GM18520 (cell line): ENCODE data around the gene POLR2J.
"Not testable (repeated sequence)": the region's sequence is repeated elsewhere in the genome, so short reads cannot be mapped to it uniquely, and the experiment has no call there.

ENCODE experiments used
- ATAC-seq: cut with Tn5 transposase; IDR thresholded peaks from one replicate; pipeline ENCODE4 v1.9.1; 2021; ENCODE audit not compliant: unreplicated experiment

POLR2J gene

DNA sequence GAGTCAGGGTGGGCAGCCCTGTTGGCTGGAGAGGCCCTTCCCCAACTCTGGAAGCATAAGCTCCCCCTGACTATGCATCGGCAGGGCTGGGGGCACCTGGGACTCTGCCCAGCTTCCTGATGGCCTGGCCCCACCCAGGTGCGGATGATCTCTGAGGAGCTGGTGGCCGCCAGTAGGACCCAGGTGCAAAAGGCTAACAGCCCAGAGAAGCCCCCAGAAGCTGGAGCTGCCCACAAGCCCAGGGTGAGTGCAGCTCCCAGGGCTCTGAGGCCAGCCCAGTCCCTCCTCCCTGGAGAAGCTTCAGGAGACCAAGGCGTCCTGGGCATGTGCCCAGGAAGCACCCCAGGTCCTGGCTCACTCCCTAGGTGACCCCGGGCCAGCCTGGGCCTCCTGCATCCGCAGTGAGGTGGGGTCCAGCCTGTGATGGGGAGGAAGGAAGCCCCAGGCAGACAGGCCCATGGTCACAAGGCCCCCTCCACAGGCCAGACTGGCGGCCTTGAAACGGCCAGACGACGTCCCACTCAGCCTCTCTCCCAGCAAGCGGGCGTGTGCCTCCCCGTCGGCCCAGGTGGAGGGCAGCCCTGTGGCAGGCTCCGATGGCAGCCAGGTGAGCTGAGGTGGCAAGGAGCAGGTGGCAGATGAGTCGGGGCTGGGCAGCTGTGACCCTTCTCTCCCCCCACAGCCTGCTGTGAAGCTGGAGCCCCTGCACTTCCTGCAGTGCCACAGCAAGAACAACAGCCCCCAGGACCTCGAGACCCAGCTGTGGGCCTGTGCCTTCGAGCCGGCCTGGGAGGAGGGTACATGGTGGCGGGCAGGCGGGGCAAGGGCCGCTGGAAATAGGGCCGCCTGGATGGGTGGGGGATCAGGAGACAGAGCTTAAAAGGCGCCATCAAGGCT is 10.9 kb downstream of the POLR2J start:
- no peak for ATAC-seq

DNA sequence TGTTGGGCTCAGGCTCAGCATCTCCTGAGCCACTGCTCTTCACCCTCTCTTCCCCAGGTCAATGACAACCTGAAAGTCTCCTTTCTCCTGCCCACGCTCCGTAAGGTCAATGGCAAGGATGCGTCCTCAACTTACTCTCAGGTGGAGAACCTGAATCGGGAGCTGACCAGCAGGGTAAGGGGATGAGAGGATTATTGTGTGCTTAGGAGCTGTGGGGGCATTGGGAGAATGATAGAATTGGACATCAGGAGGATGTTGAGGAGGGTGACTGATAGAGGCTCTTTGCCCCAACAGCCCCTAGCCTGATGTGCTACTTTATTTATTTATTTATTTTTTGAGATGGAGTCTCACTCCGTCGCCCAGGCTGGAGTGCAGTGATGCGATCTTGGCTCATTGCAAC is 12.6 kb downstream of the POLR2J start:
- ATAC-seq, result no peak

DNA sequence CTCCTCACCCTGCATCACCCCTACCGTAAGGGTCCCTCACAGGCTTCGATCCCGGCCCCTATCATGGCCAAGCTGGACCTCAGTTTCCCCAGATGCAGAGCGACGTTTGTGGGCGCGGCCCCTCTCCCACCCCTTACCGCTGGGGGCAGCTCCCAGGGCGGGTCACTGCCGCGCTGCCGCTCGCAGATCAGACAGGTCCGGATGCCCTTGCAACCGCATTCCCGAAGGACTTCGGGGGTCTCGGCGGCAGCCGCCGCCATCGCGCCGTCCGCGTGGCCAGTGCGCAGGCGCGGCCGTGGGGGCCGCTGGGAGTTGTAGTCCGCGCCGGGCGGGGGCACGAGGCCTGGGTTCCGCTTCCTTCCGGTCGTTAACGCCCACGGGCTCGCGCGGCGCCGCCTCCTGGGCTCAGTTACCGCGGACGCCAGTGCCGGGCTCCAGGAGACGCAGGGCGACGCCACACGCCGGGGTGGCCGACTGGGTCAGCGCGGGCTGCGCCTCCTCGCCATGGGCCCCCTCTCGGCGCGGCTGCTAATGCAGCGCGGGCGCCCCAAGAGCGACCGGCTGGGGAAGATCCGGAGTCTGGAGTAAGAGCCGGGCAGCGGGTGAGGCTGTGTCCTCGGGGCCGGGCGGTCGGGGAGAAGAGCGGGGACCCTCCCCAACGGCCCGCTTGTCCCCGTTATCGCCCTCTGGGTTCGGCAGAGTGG is 14.0 kb downstream of the POLR2J start, which contains the start of the genes ALKBH4 and LRWD1:
Gene ALKBH4 (minus strand): TSS at position 287 of the 704 bp plus-strand sequence. CDS start 27 bp downstream, at position 260.
Gene LRWD1 (plus strand): TSS at position 408 of the 704 bp plus-strand sequence. CDS start 97 bp downstream, at position 505.
- peak; percentile 92 for ATAC-seq

DNA sequence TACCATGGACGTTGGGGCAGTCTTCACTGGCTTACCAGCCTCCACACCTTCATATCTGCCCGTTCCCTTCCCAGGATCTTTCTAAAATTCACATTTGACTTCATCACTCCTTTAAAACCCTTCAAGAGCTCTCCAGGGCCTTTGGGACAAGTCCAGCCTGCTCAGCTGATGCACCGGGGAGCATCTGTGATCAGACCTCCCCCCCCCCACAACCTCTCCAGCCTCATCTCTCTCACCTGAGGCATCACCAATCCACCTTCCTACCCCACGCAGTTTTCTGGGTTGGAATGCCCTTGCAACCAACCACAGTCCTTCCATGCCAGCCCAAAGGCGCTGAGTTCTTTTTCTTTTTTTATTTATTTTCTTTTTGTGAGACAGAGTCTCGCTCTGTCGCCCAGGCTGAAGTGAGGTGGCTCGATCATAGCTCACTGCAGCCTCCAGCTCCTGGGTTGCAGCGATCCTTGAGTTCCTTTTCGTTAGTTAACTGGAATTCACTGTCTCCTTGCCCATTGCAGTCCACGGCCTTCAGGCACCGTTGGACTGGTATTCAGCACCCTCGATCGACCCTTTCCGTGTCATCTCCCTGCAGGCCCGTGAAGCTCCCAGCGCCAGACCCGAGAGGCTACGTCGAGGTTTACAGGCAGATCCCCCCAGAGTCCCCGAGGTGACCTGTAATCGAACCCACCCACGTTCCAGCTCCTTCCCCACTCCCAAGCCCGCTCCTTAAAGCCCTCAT is 14.7 kb downstream of the POLR2J start:
- ATAC-seq, result no peak

DNA sequence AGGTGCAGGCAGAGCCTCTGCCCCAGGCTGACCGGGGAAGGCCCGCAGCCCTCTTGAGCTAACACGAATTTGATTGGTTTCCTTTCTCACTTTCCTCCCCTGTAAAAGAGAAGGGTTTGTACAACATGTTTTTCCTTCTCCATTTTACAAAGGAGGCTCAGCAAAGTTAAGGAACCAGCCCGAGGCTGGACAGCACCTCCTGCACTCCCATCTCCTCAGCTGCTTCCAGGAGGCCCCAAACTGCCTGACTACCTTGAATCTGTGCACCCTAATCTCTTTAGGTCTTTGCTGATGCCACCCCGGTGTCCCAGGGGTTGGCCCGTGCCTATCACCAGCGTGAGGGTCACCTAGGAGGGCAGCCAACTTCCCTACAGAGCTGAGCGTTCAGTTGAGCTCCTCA is 18.3 kb downstream of the POLR2J start:
- ATAC-seq, result no peak

DNA sequence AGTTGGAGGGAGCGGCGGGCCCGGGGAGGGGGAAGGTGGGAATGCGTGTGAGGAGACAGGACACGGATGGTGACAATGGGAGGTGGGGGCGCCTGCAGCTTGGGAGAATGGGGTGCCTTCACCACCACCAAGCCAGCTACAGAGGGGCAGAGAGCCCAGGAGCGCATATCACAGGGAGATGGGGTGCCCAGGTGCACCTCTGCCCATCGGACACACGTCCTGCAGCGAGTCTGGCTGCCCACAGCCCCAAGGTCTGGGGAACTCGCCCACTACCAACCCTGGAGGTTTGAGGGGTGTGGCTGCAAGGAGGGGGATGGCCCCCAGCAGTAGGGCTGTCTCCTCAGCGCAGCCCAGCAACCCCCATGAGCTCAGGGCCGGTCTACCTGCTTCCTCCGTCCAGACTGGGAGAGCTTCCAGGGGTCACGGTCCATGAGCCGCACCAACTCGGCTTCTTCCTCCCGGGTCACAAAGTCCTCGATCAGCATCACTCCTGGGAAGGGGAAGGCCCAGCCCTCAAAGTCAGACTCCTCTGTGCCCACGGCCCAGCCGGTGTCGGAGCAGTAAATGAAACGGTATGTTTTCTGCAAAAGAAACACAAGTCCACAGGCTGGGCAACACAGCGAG is 19.4 kb downstream of the POLR2J start:
- no peak for ATAC-seq

DNA sequence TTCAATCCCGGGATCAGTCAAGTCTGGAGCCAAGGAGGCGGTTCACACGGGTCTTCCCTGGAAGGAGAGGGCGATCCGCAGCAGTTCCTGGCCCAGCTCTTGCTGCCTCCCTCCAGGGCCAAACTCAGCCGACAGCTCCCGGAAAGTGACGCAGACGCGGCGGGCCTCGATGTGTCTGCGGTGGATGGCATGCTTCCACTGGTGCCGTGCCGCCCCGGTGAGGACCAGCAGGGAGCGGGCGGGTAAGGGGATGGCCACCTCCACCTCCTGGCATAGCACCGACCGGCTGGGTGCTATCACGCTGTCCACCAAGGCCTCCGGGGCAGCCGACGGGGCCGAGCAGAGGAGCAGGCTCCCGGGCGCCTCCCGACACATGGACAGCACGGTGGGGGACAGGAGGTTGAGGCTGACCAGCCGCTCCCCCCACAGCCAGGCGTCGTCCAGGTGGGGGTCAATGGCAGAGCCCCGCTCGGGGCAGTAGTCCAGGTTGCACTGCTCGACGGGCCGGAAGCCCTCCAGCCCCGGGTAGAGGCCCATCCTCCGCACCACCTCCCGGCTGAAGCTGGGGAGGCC is 21.3 kb downstream of the POLR2J start:
- ATAC-seq, result no peak

DNA sequence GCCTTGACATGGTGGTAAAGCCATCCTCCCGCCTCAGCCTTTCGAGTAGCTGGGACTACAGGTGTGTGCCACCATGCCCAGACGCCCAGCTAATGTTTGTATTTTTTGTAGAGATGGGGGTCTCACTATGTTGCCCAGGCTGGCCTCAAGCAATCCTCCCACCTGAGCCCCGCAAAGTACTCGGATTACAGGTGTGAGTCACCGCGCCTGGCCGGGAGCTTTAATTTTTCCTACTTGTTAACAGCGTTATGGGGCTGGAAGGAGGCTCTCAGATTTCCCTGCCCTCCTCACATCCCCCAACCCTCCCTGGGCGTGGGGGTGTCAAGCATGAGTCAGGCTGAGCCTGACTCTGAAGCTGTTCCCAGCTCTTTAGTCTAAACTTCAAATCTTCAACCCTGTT is 22.4 kb downstream of the POLR2J start:
- no peak for ATAC-seq

DNA sequence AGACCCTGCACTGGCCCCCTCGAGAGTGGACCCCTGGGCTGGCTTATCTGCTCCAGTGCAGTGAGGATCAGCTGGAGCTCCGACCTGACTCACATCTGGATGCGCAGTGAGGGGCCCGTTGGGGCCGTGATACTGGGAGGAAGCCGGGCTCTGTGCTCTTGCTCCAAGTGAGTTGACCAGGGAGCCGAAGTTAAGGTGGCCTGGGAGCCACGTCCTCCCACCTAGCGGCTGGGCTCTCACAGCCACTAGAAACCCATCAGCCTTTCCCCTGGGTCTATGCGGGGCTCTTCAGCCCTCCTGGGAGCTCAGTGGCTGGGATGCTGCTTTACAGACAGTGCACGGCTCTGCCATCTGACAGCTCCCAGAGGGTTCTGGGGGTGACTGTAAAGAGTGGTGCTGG is 23.1 kb downstream of the POLR2J start:
- no peak for ATAC-seq

DNA sequence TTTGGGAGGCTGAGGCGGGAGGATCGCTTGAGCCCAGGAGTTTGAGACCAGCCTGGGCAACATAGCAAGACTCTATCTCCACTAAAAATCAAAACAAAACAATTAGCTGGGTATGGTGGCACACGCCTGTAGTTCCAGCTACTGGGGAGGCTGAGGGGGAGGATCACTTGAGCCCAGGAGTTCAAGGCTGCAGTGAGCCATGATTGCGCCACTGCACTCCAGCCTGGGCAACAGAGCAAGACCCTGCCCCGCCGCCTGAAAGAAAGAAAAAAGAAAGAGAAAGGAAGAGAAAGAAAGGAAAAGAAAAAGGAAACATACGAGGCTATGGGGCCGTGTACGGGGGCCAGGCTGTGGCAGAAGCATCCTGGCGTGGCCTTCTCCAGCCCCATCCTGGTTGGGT is 23.8 kb downstream of the POLR2J start:
- ATAC-seq, result not testable (repeated sequence)

DNA sequence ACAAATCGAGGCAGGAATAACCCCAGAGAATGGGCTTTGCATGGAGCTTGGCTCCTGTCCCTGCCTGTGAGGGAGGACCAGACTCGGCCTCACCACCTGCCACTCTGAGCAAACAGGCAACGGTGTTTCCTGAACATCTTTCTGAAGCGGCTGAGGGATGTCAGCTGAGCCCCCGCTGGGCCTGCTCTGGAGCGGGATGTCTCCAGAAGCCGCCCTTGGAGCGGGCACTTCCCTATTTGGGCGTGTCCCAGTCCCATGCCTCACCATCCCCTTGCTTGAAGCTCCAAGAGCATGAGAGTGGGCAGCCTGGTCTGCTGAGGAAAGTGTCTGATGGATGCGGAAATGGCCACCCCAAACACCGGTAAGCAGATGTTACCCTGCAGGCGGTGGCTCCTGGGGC is 24.3 kb downstream of the POLR2J start:
- ATAC-seq, result no peak

DNA sequence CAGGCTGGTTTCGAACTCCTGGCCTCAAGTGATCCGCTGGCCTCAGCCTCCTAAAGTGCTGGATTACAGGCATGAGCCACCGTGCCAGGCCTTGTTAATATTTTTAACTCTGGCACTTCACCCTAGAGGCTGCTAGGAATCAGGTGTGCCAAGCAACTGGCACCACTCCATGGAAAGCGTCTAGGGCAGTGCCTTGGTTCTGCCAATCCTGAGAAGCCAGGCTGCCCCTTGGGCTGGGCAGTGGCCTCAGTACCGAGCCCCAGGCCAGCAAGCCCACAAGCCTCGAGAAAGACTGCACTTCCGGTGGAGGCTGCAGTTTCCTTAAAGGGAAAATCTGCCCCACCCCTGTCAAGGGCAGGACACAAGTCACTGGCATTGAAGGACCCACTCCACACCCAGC is 25.4 kb downstream of the POLR2J start:
- ATAC-seq, result no peak

DNA sequence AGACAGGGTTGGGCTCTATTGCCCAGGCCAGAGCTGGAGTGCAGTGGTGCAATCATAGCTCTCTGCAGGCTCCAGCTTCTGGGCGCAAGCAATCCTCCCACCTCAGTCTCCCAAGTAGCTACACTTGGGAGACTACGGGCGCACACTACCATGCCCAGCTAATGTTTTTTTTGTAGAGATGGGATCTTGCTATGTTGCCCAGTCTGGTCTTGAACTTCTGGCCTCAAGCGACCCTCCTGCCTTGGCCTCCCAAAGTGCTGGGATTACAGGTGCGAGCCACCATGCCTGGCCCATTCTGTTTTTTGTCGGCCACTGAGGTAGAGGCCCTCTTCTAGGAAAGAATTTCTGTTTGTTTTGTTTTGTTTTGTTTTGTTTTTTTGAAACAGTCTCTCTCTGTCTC is 26.3 kb downstream of the POLR2J start:
- ATAC-seq, result no peak

DNA sequence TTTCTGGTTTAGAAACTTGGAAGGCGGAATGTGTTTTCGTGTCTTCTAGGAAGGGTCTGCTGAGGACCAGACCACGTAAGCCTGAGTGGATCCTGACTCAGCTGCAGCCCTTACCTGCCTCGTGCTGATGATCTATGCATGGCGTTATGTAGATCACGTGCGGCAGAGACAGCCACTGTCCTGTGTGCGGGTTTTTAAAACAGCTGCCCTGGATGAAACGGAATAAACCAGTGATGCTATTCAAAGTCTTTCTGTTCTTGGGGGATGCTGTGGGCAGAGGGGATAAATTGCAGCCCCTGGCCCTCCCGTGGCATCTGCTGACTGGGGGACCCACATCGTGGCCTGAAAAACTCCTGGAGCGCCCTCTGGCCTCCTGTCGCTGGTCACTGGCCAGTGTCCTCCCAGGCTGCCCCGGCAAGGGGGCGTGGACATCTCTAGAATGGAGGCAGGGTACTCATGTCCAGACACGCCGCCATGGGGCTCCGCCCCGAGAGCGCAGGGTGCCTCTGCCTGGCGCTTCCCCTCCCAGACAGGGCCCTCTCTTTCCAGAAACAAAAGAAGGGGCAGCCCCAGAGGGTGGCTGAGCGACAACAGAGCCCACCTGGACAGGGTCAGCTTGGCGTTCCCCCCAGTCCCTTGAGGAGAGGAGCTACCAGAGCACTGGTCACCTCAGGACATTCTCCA is 27.2 kb downstream of the POLR2J start:
- no peak for ATAC-seq

DNA sequence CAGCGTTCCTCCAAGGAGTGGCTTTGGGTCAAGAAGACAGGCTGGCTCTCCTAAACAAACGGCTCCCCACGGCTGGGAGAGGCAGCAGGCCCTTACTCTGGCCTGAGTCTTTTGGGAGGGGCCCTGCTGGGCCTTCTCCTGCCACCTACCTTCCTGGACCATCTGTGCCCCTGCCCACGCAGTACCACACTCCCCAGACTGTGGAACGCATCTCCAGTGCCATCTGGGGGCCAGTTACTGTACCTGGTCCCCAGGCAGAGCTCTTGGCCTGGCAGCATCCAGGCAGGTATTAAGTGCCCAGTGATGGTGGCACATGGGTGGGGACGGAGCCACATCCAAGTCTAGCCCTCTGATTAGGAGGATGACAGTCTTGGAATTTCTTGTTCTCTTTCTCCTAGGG is 28.5 kb downstream of the POLR2J start:
- ATAC-seq, result peak; percentile 57

DNA sequence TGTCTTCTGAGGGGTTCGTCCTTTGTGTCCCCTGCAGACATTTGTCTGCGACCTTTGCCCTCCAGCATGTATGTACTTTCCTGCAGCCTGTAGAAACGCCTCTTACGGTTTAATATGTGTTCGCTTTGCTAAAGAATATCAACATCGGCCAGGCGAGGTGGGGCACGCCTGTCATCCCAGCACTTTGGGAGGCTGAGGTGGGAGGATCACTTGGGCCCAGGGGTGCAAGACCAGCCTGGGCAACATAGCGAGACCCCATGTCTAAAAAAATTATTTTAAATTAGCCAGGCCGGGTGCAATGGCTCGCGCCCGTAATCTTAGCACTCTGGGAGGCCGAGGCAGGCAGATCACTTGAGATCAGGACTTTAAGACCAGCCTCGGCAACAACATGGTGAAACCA is 29.6 kb downstream of the POLR2J start:
- ATAC-seq, result no peak

DNA sequence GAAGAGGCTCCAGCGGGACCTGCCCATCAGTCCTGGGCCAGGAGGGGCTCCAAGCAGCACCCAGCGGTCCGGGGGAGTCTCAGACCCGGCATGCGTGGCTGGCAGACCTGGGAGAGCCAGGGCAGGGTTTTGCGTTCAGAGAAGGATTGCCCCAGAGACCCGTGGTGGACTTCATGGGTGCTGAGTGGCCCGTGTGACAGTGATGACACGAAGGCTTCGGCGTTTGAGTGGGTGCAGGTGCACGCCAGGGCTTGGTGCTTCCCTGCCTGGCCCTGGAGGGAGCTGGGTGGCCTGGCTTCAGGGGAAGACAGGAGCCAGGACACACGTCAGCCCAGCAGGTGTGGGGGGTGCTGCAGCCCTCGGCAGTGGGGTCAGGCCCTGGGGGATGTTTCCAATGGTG is 31.4 kb downstream of the POLR2J start:
- ATAC-seq, result no peak

DNA sequence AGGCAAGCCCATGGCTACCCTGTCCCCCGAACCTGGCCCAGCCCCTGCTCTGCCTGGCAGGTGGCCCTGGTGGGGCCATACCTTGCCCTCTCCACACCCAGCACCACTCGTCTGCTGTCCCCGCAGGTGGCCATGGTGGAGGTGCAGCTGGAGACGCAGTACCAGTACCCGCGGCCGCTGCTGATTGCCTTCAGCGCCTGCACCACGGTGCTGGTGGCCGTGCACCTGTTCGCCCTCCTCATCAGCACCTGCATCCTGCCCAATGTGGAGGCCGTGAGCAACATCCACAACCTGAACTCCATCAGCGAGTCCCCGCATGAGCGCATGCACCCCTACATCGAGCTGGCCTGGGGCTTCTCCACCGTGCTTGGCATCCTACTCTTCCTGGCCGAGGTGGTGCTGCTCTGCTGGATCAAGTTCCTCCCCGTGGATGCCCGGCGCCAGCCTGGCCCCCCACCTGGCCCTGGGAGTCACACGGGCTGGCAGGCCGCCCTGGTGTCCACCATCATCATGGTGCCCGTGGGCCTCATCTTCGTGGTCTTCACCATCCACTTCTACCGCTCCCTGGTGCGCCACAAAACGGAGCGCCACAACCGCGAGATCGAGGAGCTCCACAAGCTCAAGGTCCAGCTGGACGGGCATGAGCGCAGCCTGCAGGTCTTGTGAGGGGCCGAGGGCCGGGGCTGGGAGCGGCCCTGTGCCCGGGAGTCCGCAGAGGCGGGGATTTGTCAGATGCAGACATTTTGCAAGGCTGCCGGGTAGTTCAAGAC is 32.1 kb downstream of the POLR2J start:
- ATAC-seq, result no peak

DNA sequence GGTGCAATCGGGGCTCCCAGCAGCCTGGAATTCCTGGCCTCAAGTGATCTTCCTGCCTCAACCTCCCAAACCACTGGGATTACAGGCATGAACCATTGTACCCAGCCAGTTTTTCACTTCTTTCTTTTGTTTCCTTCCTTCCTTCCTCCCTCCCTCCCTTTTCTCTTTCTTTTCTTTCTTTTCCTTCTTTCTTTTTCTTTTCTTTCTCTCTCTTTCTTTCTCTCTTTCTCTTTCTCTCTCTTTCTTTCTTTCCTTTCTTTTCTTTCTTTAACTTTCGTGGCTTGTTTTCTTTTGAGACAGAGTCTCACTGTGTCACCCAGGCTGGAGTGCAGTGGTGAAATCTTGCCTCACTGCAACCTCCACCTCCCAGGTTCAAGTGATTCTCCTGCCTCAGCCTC is 33.0 kb downstream of the POLR2J start:
- no peak for ATAC-seq
